ENCODE measurements around the gene DNAJA4.

GRCh38 chr15:78257681-78258080 lies 6.7 kb upstream of the DNAJA4 start:
- TF ChIP-seq POLR2AphosphoS5 (IDR thresholded peaks at IDR 0.05) (no peak), CTCF (IDR thresholded peaks at IDR 0.05; ENCODE audit: poor library complexity, severe bottlenecking) (no peak), EZH2 (IDR thresholded peaks at IDR 0.05; ENCODE audit: borderline replicate concordance, insufficient read depth, low read length, poor library complexity, severe bottlenecking) (no peak), REST (IDR thresholded peaks at IDR 0.05; ENCODE audit: borderline replicate concordance) (no peak), TAF1 (IDR thresholded peaks at IDR 0.05; ENCODE audit: low read depth) (no peak), RAD21 (conservative IDR thresholded peaks at IDR 0.05) (no peak), EP300 (conservative IDR thresholded peaks at IDR 0.05; ENCODE audit: poor library complexity, severe bottlenecking) (no peak)

Measured in neural cell (in vitro differentiated cells).